ENCODE results near the gene FDXR.

FDXR gene

DNA sequence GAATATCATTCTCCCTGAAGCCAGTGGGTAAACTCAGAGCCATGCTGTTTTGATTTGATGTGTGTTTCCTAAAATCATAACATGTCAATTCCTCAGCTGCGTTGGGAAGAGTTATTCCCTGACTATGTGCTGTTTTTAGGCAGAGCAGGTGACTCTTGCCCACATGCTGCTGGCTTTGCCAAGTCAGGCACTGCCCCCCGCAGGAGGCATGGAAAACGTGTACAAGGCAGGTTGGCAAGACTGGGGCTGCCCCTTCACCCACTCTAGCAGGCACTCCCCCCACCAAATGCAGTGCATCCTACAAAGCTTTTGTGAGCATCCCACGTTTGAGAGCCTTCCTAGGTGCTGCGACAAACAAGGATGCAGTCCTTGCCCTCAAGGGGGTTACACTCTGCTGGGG, 58.3 kb downstream of the FDXR start:
- Mint-ChIP-seq H3K9me3 (no peaks in the 10 kb centered on the region), H3K27me3 (ENCODE audit: low read depth, poor library complexity) (peaks cover 10% of the 10 kb centered on the region), H3K4me3 (no peak overlapping the region), H3K27ac (no peak overlapping the region), H3K36me3 (ENCODE audit: low read depth) (peaks cover 11% of the 10 kb centered on the region), H3K4me1 (peaks cover 86% of the 10 kb centered on the region)
- DNase-seq = no peak
- TF ChIP-seq, protein P1, sequence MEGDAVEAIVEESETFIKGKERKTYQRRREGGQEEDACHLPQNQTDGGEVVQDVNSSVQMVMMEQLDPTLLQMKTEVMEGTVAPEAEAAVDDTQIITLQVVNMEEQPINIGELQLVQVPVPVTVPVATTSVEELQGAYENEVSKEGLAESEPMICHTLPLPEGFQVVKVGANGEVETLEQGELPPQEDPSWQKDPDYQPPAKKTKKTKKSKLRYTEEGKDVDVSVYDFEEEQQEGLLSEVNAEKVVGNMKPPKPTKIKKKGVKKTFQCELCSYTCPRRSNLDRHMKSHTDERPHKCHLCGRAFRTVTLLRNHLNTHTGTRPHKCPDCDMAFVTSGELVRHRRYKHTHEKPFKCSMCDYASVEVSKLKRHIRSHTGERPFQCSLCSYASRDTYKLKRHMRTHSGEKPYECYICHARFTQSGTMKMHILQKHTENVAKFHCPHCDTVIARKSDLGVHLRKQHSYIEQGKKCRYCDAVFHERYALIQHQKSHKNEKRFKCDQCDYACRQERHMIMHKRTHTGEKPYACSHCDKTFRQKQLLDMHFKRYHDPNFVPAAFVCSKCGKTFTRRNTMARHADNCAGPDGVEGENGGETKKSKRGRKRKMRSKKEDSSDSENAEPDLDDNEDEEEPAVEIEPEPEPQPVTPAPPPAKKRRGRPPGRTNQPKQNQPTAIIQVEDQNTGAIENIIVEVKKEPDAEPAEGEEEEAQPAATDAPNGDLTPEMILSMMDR (IDR thresholded peaks at IDR 0.05) = no peak
